Endothelial cell of umbilical vein (primary cell): ENCODE measurements around the gene AKT3. TPM values are rescaled to one million over a fixed set of nuclear protein-coding genes. Genes with fewer than 3 reads are reported as not detected.

Experiments
- BruUV-seq: library from RNA; stranded (reverse); fragments of 400-500 nt; replicated peaks from 2 replicates; lab custom pipeline; 2021; lab: Mats Ljungman, UMichigan
- CTCF ChIA-PET: fragments of 300-600, 350-600 bp; sonication (Branson Sonifier 250); formaldehyde crosslinking; loops from one replicate; lab custom pipeline; 2021; ENCODE audit warnings: antibody characterized with exemption, inconsistent platforms; lab: Charles Lee
- POLR2A ChIA-PET: fragments of 300-600, 350-600 bp; sonication (Branson Sonifier 250); formaldehyde crosslinking; loops from one replicate; lab custom pipeline; 2021; ENCODE audit warnings: antibody characterized with exemption, inconsistent platforms; lab: Charles Lee
- DNase-seq: peaks from one replicate; pipeline ENCODE4 v3.0.0-alpha.2; 2011; ENCODE audit warnings: low read depth, low spot score
- FAIRE-seq: peaks from 2 replicates; lab custom pipeline; 2011; peaks lifted over from hg19 to GRCh38; lab: Jason Lieb, UNC
- H2AFZ ChIP-seq: 2 replicates; pipeline ENCODE4 v1.6.0; 2012; ENCODE audit warnings: low read depth, low read length, control low read depth, inconsistent platforms
- H3K27ac ChIP-seq: 2 replicates; pipeline ENCODE4 v1.5.1; 2011; ENCODE audit warnings: low read depth, mild to moderate bottlenecking, control low read depth, low read length, moderate library complexity; ENCODE audit not compliant: insufficient read depth
- H3K27me3 ChIP-seq, 2 experiments: 2 replicates each; pipeline versions ENCODE4 v1.6.0 to v1.6.1; 2011; ENCODE audit warnings: low read length in 2 of 2, mixed read lengths in 1 of 2; ENCODE audit not compliant: control insufficient read depth in 2 of 2, insufficient read depth in 2 of 2
- H3K36me3 ChIP-seq, 2 experiments: 2 replicates in 1 of 2; 3 replicates in 1 of 2; pipeline ENCODE4 v1.5.1; 2011; ENCODE audit warnings: low read length in 2 of 2, mild to moderate bottlenecking in 1 of 2, moderate library complexity in 1 of 2; ENCODE audit not compliant: control insufficient read depth in 2 of 2, insufficient read depth in 2 of 2; ENCODE audit errors: extremely low read depth in 1 of 2
- H3K4me1 ChIP-seq: 3 replicates; pipeline ENCODE4 v1.5.1; 2011; ENCODE audit warnings: mild to moderate bottlenecking, low read length; ENCODE audit not compliant: control insufficient read depth, insufficient read depth; ENCODE audit errors: extremely low read depth
- H3K4me2 ChIP-seq: 2 replicates; pipeline ENCODE4 v1.6.1; 2011; ENCODE audit warnings: low read length, control low read depth, mixed read lengths; ENCODE audit not compliant: insufficient read depth
- H3K4me3 ChIP-seq, 3 experiments: fragments of 200-600 bp in 1 of 3; sonication (generic), shearing (Covaris generic) in 1 of 3; replicated peaks in 1 of 3; 2 replicates each; pipeline ENCODE4 v1.5.1; 2011 to 2016; ENCODE audit warnings: control low read depth in 3 of 3, low read length in 3 of 3, mild to moderate bottlenecking in 2 of 3, inconsistent platforms in 1 of 3, low read depth in 1 of 3, moderate library complexity in 1 of 3; ENCODE audit not compliant: insufficient read depth in 1 of 3
- H3K79me2 ChIP-seq: 2 replicates; pipeline ENCODE4 v1.6.0; 2012; ENCODE audit warnings: low read length, inconsistent platforms; ENCODE audit not compliant: control insufficient read depth, insufficient read depth
- H3K9ac ChIP-seq: replicated peaks from 2 replicates; pipeline ENCODE3; 2011; ENCODE audit warnings: low read length, control low read depth; ENCODE audit not compliant: insufficient read depth; ENCODE audit errors: extremely low read depth
- H3K9me1 ChIP-seq: replicated peaks from 3 replicates; pipeline ENCODE4 v1.6.0; 2011; ENCODE audit warnings: mild to moderate bottlenecking, low read length; ENCODE audit not compliant: control insufficient read depth, insufficient read depth; ENCODE audit errors: extremely low read depth
- H3K9me3 ChIP-seq: replicated peaks from 2 replicates; pipeline ENCODE4 v1.5.1; 2012; ENCODE audit warnings: low read length, inconsistent platforms; ENCODE audit not compliant: control insufficient read depth, insufficient read depth
- H4K20me1 ChIP-seq: replicated peaks from 2 replicates; pipeline ENCODE3; 2011; ENCODE audit warnings: mild to moderate bottlenecking, low read length; ENCODE audit not compliant: control insufficient read depth, insufficient read depth; ENCODE audit errors: extremely low read depth
- EZH2 ChIP-seq: IDR thresholded peaks from 2 replicates; pipeline ENCODE4 v1.6.1; 2012; ENCODE audit warnings: borderline replicate concordance, low read depth, mild to moderate bottlenecking, moderate library complexity, low read length, inconsistent platforms; ENCODE audit not compliant: severe bottlenecking
- FOS ChIP-seq: IDR thresholded peaks from 2 replicates; pipeline ENCODE4 v1.6.1; 2011; ENCODE audit warnings: mild to moderate bottlenecking, low read length, moderate library complexity, borderline replicate concordance; ENCODE audit not compliant: insufficient read depth
- GATA2 ChIP-seq: IDR thresholded peaks from 2 replicates; pipeline ENCODE4 v1.7.0; 2011; ENCODE audit warnings: low read depth, mild to moderate bottlenecking, moderate library complexity, mixed read lengths, low read length; ENCODE audit not compliant: insufficient read length, insufficient read depth
- JUN ChIP-seq: IDR thresholded peaks from 2 replicates; pipeline ENCODE4 v1.6.1; 2011; ENCODE audit warnings: borderline replicate concordance, low read depth; ENCODE audit not compliant: insufficient read length, insufficient read depth
- MYC ChIP-seq: IDR thresholded peaks from one replicate; pipeline ENCODE4 v1.6.1; 2011; ENCODE audit warnings: mild to moderate bottlenecking, low read depth, low read length
- POLR2A ChIP-seq: IDR thresholded peaks from 2 replicates; pipeline ENCODE4 v1.6.1; 2012; ENCODE audit warnings: low read depth, mild to moderate bottlenecking, control low read depth, low read length
- POLR2AphosphoS5 ChIP-seq: IDR thresholded peaks from 2 replicates; pipeline ENCODE4 v1.6.1; 2012; ENCODE audit warnings: low read depth, mild to moderate bottlenecking, control low read depth, low read length, moderate library complexity; ENCODE audit not compliant: insufficient read depth
- dilution Hi-C: fragments of 300-500 bp; cut with MboI; formaldehyde crosslinking; loops from one replicate; pipeline ENCODE4 v1.15.0; 2019; ENCODE audit warnings: low sequenced_read_pairs; ENCODE audit not compliant: extremely low pct_ligation_motif_present
- intact Hi-C: fragments of 100-400 bp; cut with micrococcal nuclease; formaldehyde crosslinking; loops from one replicate; pipeline ENCODE4 v1.10.0; 2022
- polyA plus RNA-seq, 4 experiments: library from polyadenylated mRNA; depleted of rRNA in 3 of 4; stranded (reverse) in 3 of 4; unstranded in 1 of 4; fragments of >200 nt; gene quantifications; 2 replicates each; pipeline versions ENCODE4 v1.2.1 to v1.2.3, GENCODE V29; 2011 to 2012; ENCODE audit warnings: missing spikeins in 1 of 4
- total RNA-seq: library from RNA; stranded (reverse); gene quantifications from 2 replicates; pipeline ENCODE4 v1.2.3, GENCODE V29; 2021
- TF ChIP-seq, protein P1 (sequence below): IDR thresholded peaks from 2 replicates; pipeline ENCODE4 v1.6.1; 2011; ENCODE audit not compliant: insufficient read depth, insufficient read length
- TF ChIP-seq, protein P2 (sequence below), 2 donors: IDR thresholded peaks; 1 replicate in 1 of 2; 2 replicates in 1 of 2; pipeline ENCODE4 v1.5.1; 2011; ENCODE audit warnings: low read length in 2 of 2, mild to moderate bottlenecking in 2 of 2, moderate library complexity in 2 of 2, control low read depth in 1 of 2, inconsistent platforms in 1 of 2, low read depth in 1 of 2; ENCODE audit not compliant: insufficient read depth in 1 of 2; ENCODE audit errors: extremely low read depth in 1 of 2

AKT3 gene
- total and polyA plus RNA-seq, 2 donors (not counting 3 experiments of a cell fraction or from before 2014, with no cell fraction given), result 20.6 to 97.1 TPM

DNA sequence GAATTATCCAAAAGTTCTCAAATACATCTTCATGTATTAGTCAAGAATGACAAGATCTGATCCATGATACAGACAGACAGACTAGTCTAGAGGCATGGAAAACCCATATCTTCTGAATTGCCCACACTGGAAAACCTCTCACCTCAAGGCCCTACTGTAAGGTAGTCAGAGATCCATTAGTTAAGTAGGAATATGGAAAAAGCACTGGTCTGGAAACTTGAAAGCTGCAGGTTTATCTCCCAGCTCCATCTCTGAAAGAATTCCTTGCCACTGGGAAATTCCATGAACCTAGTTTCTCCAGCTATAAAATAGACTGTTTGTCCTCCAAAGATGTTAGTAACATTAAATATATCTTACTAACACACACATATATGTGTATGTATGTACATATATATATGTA is 169.2 kb downstream of the AKT3 start:
- BruUV-seq, result no TSS peak
- no peak overlapping the region for H3K4me3 ChIP-seq
- POLR2A ChIA-PET, result no interaction called here
- dilution Hi-C loops, result no loop called here
- no peaks in the 10 kb centered on the region for H4K20me1 ChIP-seq
- H3K4me1 ChIP-seq, result no peaks in the 10 kb centered on the region
- H3K79me2 ChIP-seq, result no peaks in the 10 kb centered on the region
- H3K9ac ChIP-seq, result no peak overlapping the region
- no peaks in the 10 kb centered on the region for H3K27me3 ChIP-seq
- TF ChIP-seq FOS (no peak), POLR2A (no peak), EZH2 (no peak), JUN (no peak), GATA2 (no peak), MYC (no peak), POLR2AphosphoS5 (no peak)
- TF ChIP-seq, protein P1, sequence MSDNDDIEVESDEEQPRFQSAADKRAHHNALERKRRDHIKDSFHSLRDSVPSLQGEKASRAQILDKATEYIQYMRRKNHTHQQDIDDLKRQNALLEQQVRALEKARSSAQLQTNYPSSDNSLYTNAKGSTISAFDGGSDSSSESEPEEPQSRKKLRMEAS, result no peak
- TF ChIP-seq, protein P2, sequence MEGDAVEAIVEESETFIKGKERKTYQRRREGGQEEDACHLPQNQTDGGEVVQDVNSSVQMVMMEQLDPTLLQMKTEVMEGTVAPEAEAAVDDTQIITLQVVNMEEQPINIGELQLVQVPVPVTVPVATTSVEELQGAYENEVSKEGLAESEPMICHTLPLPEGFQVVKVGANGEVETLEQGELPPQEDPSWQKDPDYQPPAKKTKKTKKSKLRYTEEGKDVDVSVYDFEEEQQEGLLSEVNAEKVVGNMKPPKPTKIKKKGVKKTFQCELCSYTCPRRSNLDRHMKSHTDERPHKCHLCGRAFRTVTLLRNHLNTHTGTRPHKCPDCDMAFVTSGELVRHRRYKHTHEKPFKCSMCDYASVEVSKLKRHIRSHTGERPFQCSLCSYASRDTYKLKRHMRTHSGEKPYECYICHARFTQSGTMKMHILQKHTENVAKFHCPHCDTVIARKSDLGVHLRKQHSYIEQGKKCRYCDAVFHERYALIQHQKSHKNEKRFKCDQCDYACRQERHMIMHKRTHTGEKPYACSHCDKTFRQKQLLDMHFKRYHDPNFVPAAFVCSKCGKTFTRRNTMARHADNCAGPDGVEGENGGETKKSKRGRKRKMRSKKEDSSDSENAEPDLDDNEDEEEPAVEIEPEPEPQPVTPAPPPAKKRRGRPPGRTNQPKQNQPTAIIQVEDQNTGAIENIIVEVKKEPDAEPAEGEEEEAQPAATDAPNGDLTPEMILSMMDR (IDR thresholded peaks at IDR 0.05; ENCODE audit: extremely low read depth in 1 of 2, insufficient read depth in 1 of 2, low read depth in 1 of 2, low read length in 2 of 2), result no peak
- no peak overlapping the region for H2AFZ ChIP-seq
- intact Hi-C loops, result no loop called here
- H3K36me3 ChIP-seq, result peaks cover 0 to 1% of the 10 kb centered on the region in 2 experiments
- H3K27ac ChIP-seq, result no peak overlapping the region
- no peaks in the 10 kb centered on the region for H3K9me1 ChIP-seq
- DNase-seq (no peak), FAIRE-seq (no peak)
- H3K4me2 ChIP-seq, result no peak overlapping the region
- H3K9me3 ChIP-seq, result no peaks in the 10 kb centered on the region
- CTCF ChIA-PET, result no interaction called here
